Measurements from ENCODE around the gene C10orf53.

C10orf53 gene

GRCh38 chr10:49744091-49744685 lies 64.7 kb downstream of the C10orf53 start:
- Histone ChIP-seq H3K36me3 (ENCODE audit: insufficient read depth, low read length) (peaks cover 4% of the 10 kb centered on the region), H3K9me3 (ENCODE audit: control insufficient read depth, insufficient read depth, low read length) (no peaks in the 10 kb centered on the region), H3K4me1 (ENCODE audit: insufficient read depth, low read length) (no peaks in the 10 kb centered on the region), H3K9ac (ENCODE audit: low read depth, low read length) (no peak overlapping the region)

GRCh38 chr10:49744924-49745605 lies 65.6 kb downstream of the C10orf53 start:
- Histone ChIP-seq H3K4me1 (ENCODE audit: insufficient read depth, low read length) (no peaks in the 10 kb centered on the region), H3K9ac (ENCODE audit: low read depth, low read length) (no peak overlapping the region), H3K36me3 (ENCODE audit: insufficient read depth, low read length) (peaks cover 4% of the 10 kb centered on the region), H3K9me3 (ENCODE audit: control insufficient read depth, insufficient read depth, low read length) (no peaks in the 10 kb centered on the region)

GRCh38 chr10:49745756-49746155 lies 66.3 kb downstream of the C10orf53 start:
- Histone ChIP-seq H3K9ac (ENCODE audit: low read depth, low read length) (no peak overlapping the region), H3K9me3 (ENCODE audit: control insufficient read depth, insufficient read depth, low read length) (no peaks in the 10 kb centered on the region), H3K4me1 (ENCODE audit: insufficient read depth, low read length) (no peaks in the 10 kb centered on the region), H3K36me3 (ENCODE audit: insufficient read depth, low read length) (peaks cover 4% of the 10 kb centered on the region)

- no peaks in the 10 kb centered on the region for H3K9me3 ChIP-seq (ENCODE audit: control insufficient read depth, insufficient read depth, low read length)
- H3K36me3 ChIP-seq (ENCODE audit: insufficient read depth, low read length): peaks cover 4% of the 10 kb centered on the region
- H3K9ac ChIP-seq (ENCODE audit: low read depth, low read length): no peak overlapping the region
- H3K4me1 ChIP-seq (ENCODE audit: insufficient read depth, low read length): no peaks in the 10 kb centered on the region
These were observed 67.3 kb downstream of the C10orf53 start for GRCh38 chr10:49746626-49747302.

Measured in ES-I3 (cell line).